ENCODE data around the gene BEAN1.
"Not testable (repeated sequence)": the region's sequence is repeated elsewhere in the genome, so short reads cannot be mapped to it uniquely, and the experiment has no call there.

Gene BEAN1

GRCh38 chr16:66451548-66451947 is 24.5 kb downstream of the BEAN1 start:
- TF ChIP-seq, protein P1, sequence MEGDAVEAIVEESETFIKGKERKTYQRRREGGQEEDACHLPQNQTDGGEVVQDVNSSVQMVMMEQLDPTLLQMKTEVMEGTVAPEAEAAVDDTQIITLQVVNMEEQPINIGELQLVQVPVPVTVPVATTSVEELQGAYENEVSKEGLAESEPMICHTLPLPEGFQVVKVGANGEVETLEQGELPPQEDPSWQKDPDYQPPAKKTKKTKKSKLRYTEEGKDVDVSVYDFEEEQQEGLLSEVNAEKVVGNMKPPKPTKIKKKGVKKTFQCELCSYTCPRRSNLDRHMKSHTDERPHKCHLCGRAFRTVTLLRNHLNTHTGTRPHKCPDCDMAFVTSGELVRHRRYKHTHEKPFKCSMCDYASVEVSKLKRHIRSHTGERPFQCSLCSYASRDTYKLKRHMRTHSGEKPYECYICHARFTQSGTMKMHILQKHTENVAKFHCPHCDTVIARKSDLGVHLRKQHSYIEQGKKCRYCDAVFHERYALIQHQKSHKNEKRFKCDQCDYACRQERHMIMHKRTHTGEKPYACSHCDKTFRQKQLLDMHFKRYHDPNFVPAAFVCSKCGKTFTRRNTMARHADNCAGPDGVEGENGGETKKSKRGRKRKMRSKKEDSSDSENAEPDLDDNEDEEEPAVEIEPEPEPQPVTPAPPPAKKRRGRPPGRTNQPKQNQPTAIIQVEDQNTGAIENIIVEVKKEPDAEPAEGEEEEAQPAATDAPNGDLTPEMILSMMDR (IDR thresholded peaks at IDR 0.05; ENCODE audit: borderline replicate concordance, extremely low read depth, low read length, poor library complexity, severe bottlenecking): no peak
- TF ChIP-seq EZH2 (IDR thresholded peaks at IDR 0.05; ENCODE audit: borderline replicate concordance, low read depth, low read length, severe bottlenecking): no peak
- Histone ChIP-seq H3K79me2 (ENCODE audit: insufficient read depth, low read length) (no peaks in the 10 kb centered on the region), H3K4me1 (ENCODE audit: insufficient read depth, low read length) (no peaks in the 10 kb centered on the region)

GRCh38 chr16:66453230-66453629 is 26.1 kb downstream of the BEAN1 start:
- DNase-seq; H4K20me1 ChIP-seq (ENCODE audit: insufficient read depth, low read length); H3K4me3 ChIP-seq (ENCODE audit: low read depth in 1 of 2, low read length in 2 of 2); H3K79me2 ChIP-seq (ENCODE audit: insufficient read depth, low read length); H3K27me3 ChIP-seq (ENCODE audit: insufficient read depth, low read length, poor library complexity); ATAC-seq (ENCODE audit: insufficient read depth, low read depth); H3K36me3 ChIP-seq (ENCODE audit: insufficient read depth, low read length); H3K9ac ChIP-seq (ENCODE audit: low read depth, low read length); H3K4me1 ChIP-seq (ENCODE audit: insufficient read depth, low read length); H3K27ac ChIP-seq (ENCODE audit: low read length); H3K9me3 ChIP-seq (ENCODE audit: insufficient read depth, low read length, severe bottlenecking); H3K4me2 ChIP-seq (ENCODE audit: insufficient read depth, low read length); H2AFZ ChIP-seq (ENCODE audit: low read depth, low read length): not testable (repeated sequence)

More at GRCh38 chr16:66451548-66451947, 24.5 kb downstream of the BEAN1 start:
- no peak overlapping the region for H2AFZ ChIP-seq (ENCODE audit: low read depth, low read length)
- H3K27me3 ChIP-seq (ENCODE audit: insufficient read depth, low read length, poor library complexity): no peaks in the 10 kb centered on the region
- no peak overlapping the region for H3K4me2 ChIP-seq (ENCODE audit: insufficient read depth, low read length)
- no peak overlapping the region for H3K27ac ChIP-seq (ENCODE audit: low read length)
- ATAC-seq (ENCODE audit: insufficient read depth, low read depth) (no peak), DNase-seq (no peak)
- no peaks in the 10 kb centered on the region for H4K20me1 ChIP-seq (ENCODE audit: insufficient read depth, low read length)
- H3K36me3 ChIP-seq (ENCODE audit: insufficient read depth, low read length): no peaks in the 10 kb centered on the region
- H3K9ac ChIP-seq (ENCODE audit: low read depth, low read length): no peak overlapping the region
- H3K9me3 ChIP-seq (ENCODE audit: insufficient read depth, low read length, severe bottlenecking): no peaks in the 10 kb centered on the region
- H3K4me3 ChIP-seq (ENCODE audit: low read depth in 1 of 2, low read length in 2 of 2): no peak overlapping the region

DNA sequence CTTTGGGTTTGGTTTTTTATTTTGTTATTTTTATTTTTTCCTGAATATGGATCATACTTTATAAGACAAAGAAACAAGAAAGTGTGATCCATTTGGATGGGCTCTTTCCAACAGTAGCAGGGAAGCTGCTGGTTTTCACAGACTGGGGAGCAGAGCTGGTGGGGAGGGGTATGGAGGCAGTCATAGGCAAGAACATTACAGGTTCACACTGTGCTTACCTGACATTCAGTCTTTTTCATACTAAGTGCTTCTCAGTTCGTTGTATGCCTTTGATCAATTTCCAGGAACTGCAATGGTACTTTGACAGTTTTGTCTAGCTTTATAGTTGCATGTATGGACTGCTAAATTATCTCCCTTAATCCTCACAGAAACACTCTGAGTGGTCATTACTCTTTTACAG is 27.7 kb downstream of the BEAN1 start:
- TF ChIP-seq EZH2 (IDR thresholded peaks at IDR 0.05; ENCODE audit: borderline replicate concordance, low read depth, low read length, severe bottlenecking): no peak
- TF ChIP-seq, protein P1 (IDR thresholded peaks at IDR 0.05; ENCODE audit: borderline replicate concordance, extremely low read depth, low read length, poor library complexity, severe bottlenecking): no peak
- H3K27ac ChIP-seq (ENCODE audit: low read length): no peak overlapping the region
- no peaks in the 10 kb centered on the region for H3K79me2 ChIP-seq (ENCODE audit: insufficient read depth, low read length)
- H3K36me3 ChIP-seq (ENCODE audit: insufficient read depth, low read length): no peaks in the 10 kb centered on the region
- no peaks in the 10 kb centered on the region for H4K20me1 ChIP-seq (ENCODE audit: insufficient read depth, low read length)
- no peaks in the 10 kb centered on the region for H3K9me3 ChIP-seq (ENCODE audit: insufficient read depth, low read length, severe bottlenecking)
- H3K4me2 ChIP-seq (ENCODE audit: insufficient read depth, low read length): no peak overlapping the region
- no peak for DNase-seq
- no peaks in the 10 kb centered on the region for H3K4me1 ChIP-seq (ENCODE audit: insufficient read depth, low read length)
- no peak for ATAC-seq (ENCODE audit: insufficient read depth, low read depth)
- H3K27me3 ChIP-seq (ENCODE audit: insufficient read depth, low read length, poor library complexity): no peaks in the 10 kb centered on the region
- no peak overlapping the region for H3K4me3 ChIP-seq (ENCODE audit: low read depth in 1 of 2, low read length in 2 of 2)
- H2AFZ ChIP-seq (ENCODE audit: low read depth, low read length): no peak overlapping the region
- H3K9ac ChIP-seq (ENCODE audit: low read depth, low read length): no peak overlapping the region

DNA sequence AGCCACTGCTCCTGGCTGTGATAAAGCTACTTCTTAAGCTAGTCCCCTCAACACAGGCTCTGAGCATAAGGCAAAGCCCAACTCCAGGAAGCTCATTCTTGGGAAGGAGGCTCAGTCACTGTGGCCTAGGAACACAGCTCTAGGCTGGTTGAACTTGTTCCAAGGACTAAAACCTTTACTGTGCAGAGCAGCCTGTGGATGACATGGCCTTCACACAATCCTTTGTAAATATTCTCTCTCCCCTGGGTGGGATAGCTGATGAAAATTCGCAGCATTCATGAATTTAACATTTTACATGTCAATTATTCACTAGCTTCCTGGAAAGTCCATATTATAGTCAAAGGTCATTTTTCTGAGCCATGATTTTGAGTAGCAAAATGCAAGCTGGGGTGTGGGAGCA is 28.9 kb downstream of the BEAN1 start:
- Histone ChIP-seq H4K20me1 (ENCODE audit: insufficient read depth, low read length) (no peaks in the 10 kb centered on the region), H3K4me2 (ENCODE audit: insufficient read depth, low read length) (no peak overlapping the region), H3K79me2 (ENCODE audit: insufficient read depth, low read length) (no peaks in the 10 kb centered on the region), H3K9ac (ENCODE audit: low read depth, low read length) (no peak overlapping the region), H3K27ac (ENCODE audit: low read length) (no peak overlapping the region), H3K9me3 (ENCODE audit: insufficient read depth, low read length, severe bottlenecking) (no peaks in the 10 kb centered on the region), H3K4me1 (ENCODE audit: insufficient read depth, low read length) (no peaks in the 10 kb centered on the region), H3K27me3 (ENCODE audit: insufficient read depth, low read length, poor library complexity) (no peaks in the 10 kb centered on the region), H3K4me3 (ENCODE audit: low read depth in 1 of 2, low read length in 2 of 2) (no peak overlapping the region), H2AFZ (ENCODE audit: low read depth, low read length) (no peak overlapping the region), H3K36me3 (ENCODE audit: insufficient read depth, low read length) (no peaks in the 10 kb centered on the region)
- no peak for ATAC-seq (ENCODE audit: insufficient read depth, low read depth)
- TF ChIP-seq, protein P1 (IDR thresholded peaks at IDR 0.05; ENCODE audit: borderline replicate concordance, extremely low read depth, low read length, poor library complexity, severe bottlenecking): no peak
- TF ChIP-seq EZH2 (IDR thresholded peaks at IDR 0.05; ENCODE audit: borderline replicate concordance, low read depth, low read length, severe bottlenecking): no peak
- no peak for DNase-seq
